SK-N-DZ (cell line): ENCODE measurements around the gene PPP1R2.

ENCODE experiments used
- small RNA-seq, 2 experiments: library from RNA; depleted of rRNA; stranded (forward); fragments of <200 nt; gene quantifications; one replicate each; pipeline ENCODE3, GENCODE V24; 2014

PPP1R2 gene

Small RNA genes within 50 kb of the gene (small RNA-seq; reads per million reads assigned to genes)
- 0 reads per million in 2 experiments for gene RN7SL73P
- 0 reads per million in 2 experiments for gene RNU6ATAC24P
